Activated CD4-positive, CD25-positive, alpha-beta regulatory T cell (primary cell): ENCODE measurements around the gene GSG1.

Experiments used
- DNase-seq, 4 experiments: peaks; one replicate each; lab custom pipeline; 2025; lab: John Stamatoyannopoulos, UW

GSG1 gene

GRCh38 chr12:13103391-13104033 lies at the start of gene GSG1:
Gene GSG1, minus strand, starts transcription at chr12:13103667. Its CDS starts 155 bp downstream, at chr12:13103512.
- peak in 1 of 4 experiments; percentile 8 for DNase-seq

DNA sequence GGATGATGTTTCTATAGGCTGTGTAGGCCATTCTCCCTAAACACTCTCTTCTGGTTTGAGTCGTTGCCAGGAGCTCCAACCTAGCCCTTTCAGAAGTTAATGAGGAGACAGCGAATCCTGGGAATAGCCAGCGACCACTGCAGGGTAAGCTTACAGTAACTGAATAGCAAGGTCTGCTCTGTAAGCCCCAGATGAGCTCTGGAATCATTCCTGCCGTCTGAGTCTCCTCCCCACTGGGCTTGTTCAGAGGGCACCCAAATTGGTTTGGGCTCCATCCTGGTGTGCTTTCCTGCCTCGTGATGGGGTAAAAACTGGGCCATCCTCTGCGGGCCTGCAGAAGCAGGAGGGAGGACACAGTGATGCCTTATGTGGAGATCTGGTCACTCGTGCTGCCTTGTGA lies 49.7 kb upstream of the GSG1 start:
- no peak for DNase-seq

DNA sequence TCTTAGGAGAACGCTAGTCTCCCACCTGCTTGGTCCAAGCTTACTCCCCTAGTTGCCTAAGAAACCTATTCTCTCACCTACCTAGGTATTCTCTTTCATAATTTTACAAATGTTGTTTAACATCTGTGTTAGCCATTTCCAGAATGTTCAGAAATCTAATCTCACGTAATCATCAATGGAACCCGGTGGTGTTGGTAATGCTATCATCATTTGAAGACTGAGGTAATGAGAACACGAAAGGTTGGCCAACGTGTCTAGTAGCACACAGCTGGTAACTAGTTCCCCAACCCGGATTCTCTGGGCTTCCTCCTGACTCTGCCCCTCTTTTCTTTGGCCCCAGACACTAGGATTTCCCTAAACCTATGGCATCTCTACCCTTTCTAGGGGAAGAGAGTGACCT lies 49.3 kb upstream of the GSG1 start:
- DNase-seq = no peak

DNA sequence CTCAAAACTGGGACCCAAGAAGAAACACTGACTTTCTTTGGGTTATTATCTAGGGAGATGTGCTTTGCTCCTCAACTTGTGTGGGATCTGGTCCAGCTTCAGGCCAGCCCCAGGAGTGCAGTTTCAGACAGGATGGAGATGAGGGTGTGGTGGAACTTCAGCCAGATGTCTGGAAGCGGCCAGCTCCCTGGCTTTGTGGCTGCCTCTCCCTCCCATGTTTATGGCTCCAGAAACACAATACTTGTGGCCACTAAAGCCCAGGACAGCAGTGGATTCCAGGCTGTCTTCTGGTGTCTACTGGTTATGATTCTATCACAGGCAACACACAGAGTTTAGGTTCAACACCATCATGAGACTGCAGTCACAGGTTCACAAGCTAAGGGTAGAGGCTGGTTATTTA lies 48.8 kb upstream of the GSG1 start:
- no peak for DNase-seq

- no peak for DNase-seq
These were observed 45.9 kb upstream of the GSG1 start for GRCh38 chr12:13149411-13149810.

DNA sequence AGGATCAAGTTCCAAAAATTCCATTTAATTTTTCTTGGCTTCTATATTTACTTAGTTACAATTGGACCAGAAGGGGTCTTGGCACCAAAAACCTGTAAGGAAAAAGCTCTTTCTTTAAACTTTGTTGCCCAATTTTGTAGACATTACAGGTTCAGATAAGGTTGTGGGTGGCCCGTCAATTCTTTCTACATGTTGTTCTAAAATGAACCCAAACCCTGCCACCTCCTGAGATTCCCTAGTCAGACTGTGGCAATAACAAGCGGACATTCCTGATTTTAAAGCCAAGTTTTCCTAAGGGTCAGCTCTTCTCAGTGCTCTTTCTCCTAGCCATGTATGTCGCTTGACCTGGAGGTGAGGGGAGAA lies 45.0 kb upstream of the GSG1 start:
- DNase-seq = no peak

- no peak for DNase-seq
These were observed 44.4 kb upstream of the GSG1 start for GRCh38 chr12:13147688-13148484.

GRCh38 chr12:13146336-13146938 lies 43.0 kb upstream of the GSG1 start:
- no peak for DNase-seq

DNA sequence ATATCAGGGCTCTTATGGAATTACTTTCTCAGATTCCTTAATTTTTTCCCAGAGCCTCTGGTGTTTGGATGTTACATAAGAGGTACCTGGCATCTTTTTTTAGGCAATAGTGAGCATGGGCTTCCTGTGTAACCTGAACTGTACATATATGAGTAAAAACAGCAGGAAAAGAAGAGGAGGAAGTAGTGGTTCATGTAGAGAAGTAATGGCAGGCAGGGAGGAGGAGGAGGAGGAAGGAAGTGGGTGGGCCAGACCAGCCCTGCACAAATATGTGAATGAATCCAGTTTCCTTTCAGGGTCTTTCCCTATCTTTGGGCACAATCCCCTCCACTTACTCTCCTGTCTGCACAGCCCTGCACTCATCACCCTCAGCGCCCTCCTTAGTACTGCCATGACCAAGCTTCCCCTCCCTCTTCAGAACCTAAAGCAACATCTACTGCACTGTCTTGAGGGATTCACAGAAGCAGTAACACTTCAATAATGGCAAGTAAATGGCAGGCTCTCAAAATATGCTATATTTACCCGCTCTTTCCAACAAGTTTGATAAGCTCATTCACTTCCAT lies 40.9 kb upstream of the GSG1 start:
- DNase-seq = no peak

- no peak for DNase-seq
These were observed 39.3 kb upstream of the GSG1 start for GRCh38 chr12:13142747-13143146.

- DNase-seq = no peak
These were observed 38.2 kb upstream of the GSG1 start for GRCh38 chr12:13141686-13142085.

- DNase-seq = no peak
These were observed 32.1 kb upstream of the GSG1 start for GRCh38 chr12:13135371-13136178.

- DNase-seq = no peak
These were observed 30.4 kb upstream of the GSG1 start for GRCh38 chr12:13133886-13134285.

DNA sequence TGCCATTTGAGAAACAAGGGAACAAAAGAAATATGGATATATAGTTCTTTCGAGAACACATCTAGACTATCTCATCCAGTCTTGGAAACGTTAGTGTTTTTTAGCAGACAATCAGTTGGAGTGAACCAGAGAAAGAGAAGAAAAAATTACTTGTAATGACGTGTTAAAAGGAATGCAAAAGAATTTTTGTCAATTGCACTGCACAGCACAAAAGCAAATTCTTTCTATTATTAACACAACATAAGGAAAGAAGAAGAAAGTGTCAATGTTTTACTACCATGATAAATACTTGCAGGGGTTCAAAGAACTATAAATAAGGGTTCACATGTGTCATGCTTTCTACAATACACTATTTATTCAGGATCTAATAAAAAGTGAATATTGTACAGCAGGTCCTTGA lies 27.5 kb upstream of the GSG1 start:
- DNase-seq = no peak

DNA sequence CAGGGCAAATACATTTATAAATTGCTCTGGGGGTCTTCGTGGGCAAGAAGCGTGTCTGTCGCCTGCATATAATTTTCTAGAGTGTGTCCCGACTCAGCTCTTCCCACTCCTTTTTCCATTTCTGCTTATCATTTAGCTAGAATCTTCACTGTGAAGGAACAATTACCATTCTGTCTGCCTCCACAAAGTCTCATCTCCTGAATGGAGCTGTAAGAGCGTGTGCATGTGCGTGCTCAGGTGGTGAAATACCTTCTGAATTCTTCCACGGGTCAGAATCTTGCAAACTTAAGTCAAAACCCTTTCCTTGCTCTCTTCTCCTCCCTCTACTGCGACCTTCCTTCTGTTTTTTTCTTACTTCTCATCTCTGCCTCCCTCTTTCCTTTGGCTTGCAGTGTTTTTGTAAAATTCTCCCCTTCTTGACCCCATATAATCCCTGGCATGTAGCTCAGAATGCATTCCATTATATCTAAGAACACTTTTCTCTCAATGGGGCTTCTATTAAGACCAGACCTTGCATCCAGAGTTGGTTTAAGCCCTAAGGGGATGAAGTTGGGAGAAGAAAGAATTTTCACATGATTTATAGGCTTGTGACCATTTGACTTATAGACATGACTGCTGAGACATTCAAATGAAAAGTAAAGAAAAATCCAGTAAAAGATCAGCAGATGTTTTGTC lies 25.0 kb upstream of the GSG1 start:
- DNase-seq = no peak

GRCh38 chr12:13127444-13127843 lies 24.0 kb upstream of the GSG1 start:
- no peak for DNase-seq

DNA sequence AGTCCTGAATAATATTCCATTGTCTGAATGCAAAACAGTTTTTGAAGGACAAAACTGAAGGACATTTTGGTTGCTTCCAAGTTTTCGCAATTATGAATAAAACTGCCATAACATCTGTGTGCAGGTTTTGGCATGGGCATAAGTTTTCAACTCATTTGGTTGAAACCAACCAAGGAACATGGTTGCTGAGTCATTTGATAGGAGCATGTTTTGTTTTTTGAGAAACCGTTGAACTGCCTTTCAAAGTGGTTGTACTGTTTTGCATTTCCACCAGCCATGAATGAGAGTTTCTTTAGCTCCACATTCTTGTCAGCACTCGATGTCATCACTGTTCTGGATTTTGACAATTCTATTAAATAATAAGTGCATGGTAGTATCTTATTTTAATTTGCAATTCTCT lies 23.0 kb upstream of the GSG1 start:
- no peak for DNase-seq

- no peak for DNase-seq
These were observed 22.5 kb upstream of the GSG1 start for GRCh38 chr12:13125996-13126395.

- no peak for DNase-seq
These were observed 21.4 kb upstream of the GSG1 start for GRCh38 chr12:13124656-13125505.

DNA sequence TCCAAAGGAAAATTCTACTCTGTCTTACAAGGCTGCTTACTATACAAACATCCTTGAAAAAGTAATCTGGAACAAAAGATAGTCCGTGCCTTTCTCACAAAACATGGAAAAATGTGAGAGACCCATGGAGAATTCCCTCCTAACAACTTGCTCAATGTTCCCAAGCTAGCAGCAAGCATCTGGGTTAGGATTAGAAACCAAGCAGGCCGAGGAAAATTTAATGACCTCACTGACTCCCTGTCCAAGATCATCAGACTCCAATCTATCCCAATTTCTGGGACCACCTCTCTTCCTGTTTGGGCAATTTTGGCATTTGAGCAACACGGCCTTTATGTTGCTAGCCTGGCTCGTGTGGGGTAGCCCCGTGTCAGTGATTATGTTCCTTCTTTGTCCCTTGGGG lies 18.1 kb upstream of the GSG1 start:
- DNase-seq = no peak

GRCh38 chr12:13120413-13120812 lies 16.9 kb upstream of the GSG1 start:
- DNase-seq = no peak
